Pancreas (tissue), 10 donors: Measurements from ENCODE around the gene CALD1. TPM values are rescaled to one million over a fixed set of nuclear protein-coding genes. Genes with fewer than 3 reads are reported as not detected.

Source experiments
- ATAC-seq, 4 donors: fragments of 200-7000 bp; cut with Tn5 transposase; one replicate each; pipeline versions ENCODE4 v1.8.0 to v1.9.1; 2020; ENCODE audit warnings: mild to moderate bottlenecking in 4 of 4, moderate library complexity in 4 of 4
- DNase-seq, 6 donors: peaks; one replicate each; pipeline ENCODE4 v3.0.0-alpha.2; 2020
- FAIRE-seq: peaks from 2 replicates; lab custom pipeline; 2012; peaks lifted over from hg19 to GRCh38; lab: Jason Lieb, UNC
- H3K27ac ChIP-seq, 4 donors: fragments of 200-600 bp; sonication (generic); 1 replicate in 3 of 4; 2 replicates in 1 of 4; pipeline versions ENCODE4 v1.5.0 to v1.8.0; 2020
- H3K27me3 ChIP-seq, 4 donors: fragments of 200-600 bp; one replicate each; pipeline ENCODE4 v1.8.0; 2021
- H3K36me3 ChIP-seq, 3 donors: fragments of 200-600 bp; sonication (generic) in 1 of 3; one replicate each; pipeline versions ENCODE4 v1.5.0 to v1.8.0; 2020 to 2021
- H3K4me1 ChIP-seq, 3 donors: fragments of 200-600 bp; one replicate each; pipeline ENCODE4 v1.8.0; 2021
- H3K4me3 ChIP-seq, 4 donors: fragments of 200-600 bp; sonication (generic) in 2 of 4; one replicate each; pipeline versions ENCODE4 v1.5.0 to v1.8.0; 2020 to 2021
- H3K9me3 ChIP-seq, 4 donors: fragments of 200-600 bp; one replicate each; pipeline ENCODE4 v1.8.0; 2021
- CTCF ChIP-seq, 4 donors: fragments of 200-600 bp; sonication (generic) in 3 of 4; IDR thresholded peaks; one replicate each; pipeline versions ENCODE4 v1.5.0 to v1.8.0; 2021; ENCODE audit warnings: antibody characterized with exemption in 4 of 4
- WGBS, 2 donors: extraction: QIAGEN DNeasy Blood & Tissue Kit; methylation state at CpG; one replicate each; pipeline ENCODE4 v1.1.7; 2013; 5-methylcytosine and 5-hydroxymethylcytosine counted together
- intact Hi-C, 3 donors: fragments of 100-400 bp; cut with DNase I; formaldehyde crosslinking; loops; one replicate each; pipeline versions ENCODE4 v1.11.1 to v1.14.2; 2022
- polyA plus RNA-seq, 2 donors: library from polyadenylated mRNA; stranded (reverse); fragments of 200-250 nt; gene quantifications; one replicate each; pipeline ENCODE4 v1.2.3, GENCODE V29; 2013
- total RNA-seq, 6 donors: library from RNA; stranded (reverse); fragmentation: NEBNext Ultra II Directional in 4 of 6; extraction: Animal tissue kit (Norgen Biotek cat#: 25700) in 4 of 6; gene quantifications; one replicate each; pipeline versions ENCODE4 v1.2.1 to v1.2.4, GENCODE V29; 2021 to 2023
- donor health status: healthy with polysubstance abuse.
- donor health status: DM: no; HTN: no; CAD: no; lungs with moderate emphysema.
- donor health status: DM: no; HTN: no; CAD: no.
- donor health status: control.
- donor health status: control.
- donor health status: Bipolar disorder and iron deficiency.
- donor health status: DM: yes; HTN: yes; CAD: no.
- donor health status: DM: no; HTN: no; CAD: no.
- donor health status: DM: no; HTN: no; CAD: no.
- donor health status: DM: yes; HTN: yes; CAD: no.

CALD1 gene
- total and polyA plus RNA-seq, 8 donors: 17.0 to 85.8 (median 33.2) TPM

- WGBS, 2 donors: 60 to 63% methylated on average over 3 of the region's 3 CpGs
Observed at GRCh38 chr7:134845461-134845860, 66.0 kb downstream of the CALD1 start.

GRCh38 chr7:134847851-134848588, 68.6 kb downstream of the CALD1 start:
- Histone ChIP-seq H3K27ac (no peak overlapping the region), H3K4me1 (peaks cover 7 to 9% (median 8%) of the 10 kb centered on the region in 3 donors), H3K27me3 (no peaks in the 10 kb centered on the region), H3K36me3 (no peaks in the 10 kb centered on the region), H3K4me3 (no peak overlapping the region), H3K9me3 (no peaks in the 10 kb centered on the region)
- DNase-seq (no peak), ATAC-seq (no peak), FAIRE-seq (no peak)
- TF ChIP-seq CTCF (IDR thresholded peaks at IDR 0.05): no peak
- intact Hi-C loops: no loop called here
- 83% methylated on average over 7 of the region's 7 CpGs for WGBS, 2 donors

More at GRCh38 chr7:134845461-134845860, 66.0 kb downstream of the CALD1 start:
- intact Hi-C loops: no loop called here
- H3K27ac ChIP-seq: no peak overlapping the region
- no peaks in the 10 kb centered on the region for H3K27me3 ChIP-seq
- H3K4me1 ChIP-seq: peaks cover 7 to 9% (median 8%) of the 10 kb centered on the region in 3 donors
- H3K36me3 ChIP-seq: no peaks in the 10 kb centered on the region
- peak in 1 of 4 donors; percentile 17 for TF ChIP-seq CTCF (IDR thresholded peaks at IDR 0.05)
- no peak overlapping the region for H3K4me3 ChIP-seq
- ATAC-seq: peak; percentile 66 to 89 (median 78)
- no peak for FAIRE-seq
- no peak for DNase-seq
- H3K9me3 ChIP-seq: no peaks in the 10 kb centered on the region

- WGBS, 2 donors: 61% methylated on average over 2 of the region's 2 CpGs
- intact Hi-C loops: no loop called here
- H3K4me3 ChIP-seq: no peak overlapping the region
- H3K36me3 ChIP-seq: no peaks in the 10 kb centered on the region
- no peak for DNase-seq
- ATAC-seq: no peak
- H3K27me3 ChIP-seq: no peaks in the 10 kb centered on the region
- FAIRE-seq: no peak
- no peak for TF ChIP-seq CTCF (IDR thresholded peaks at IDR 0.05)
- no peaks in the 10 kb centered on the region for H3K9me3 ChIP-seq
- H3K4me1 ChIP-seq: peaks cover 0 to 2% (median 0%) of the 10 kb centered on the region in 3 donors
- H3K27ac ChIP-seq: no peak overlapping the region
Observed at GRCh38 chr7:134850066-134850465, 70.6 kb downstream of the CALD1 start.

GRCh38 chr7:134851141-134851540, 71.7 kb downstream of the CALD1 start:
- Histone ChIP-seq H3K4me1 (peaks cover 0 to 4% (median 0%) of the 10 kb centered on the region in 3 donors), H3K9me3 (no peaks in the 10 kb centered on the region), H3K36me3 (no peaks in the 10 kb centered on the region), H3K27me3 (no peaks in the 10 kb centered on the region), H3K27ac (no peak overlapping the region), H3K4me3 (no peak overlapping the region)
- ATAC-seq (no peak), DNase-seq (no peak), FAIRE-seq (no peak)
- WGBS, 2 donors: 72 to 78% methylated on average over 3 of the region's 3 CpGs
- TF ChIP-seq CTCF (IDR thresholded peaks at IDR 0.05): no peak
- intact Hi-C loops: no loop called here

- H3K4me3 ChIP-seq: no peak overlapping the region
- 68 to 74% methylated on average over 2 of the region's 2 CpGs for WGBS, 2 donors
- H3K36me3 ChIP-seq: no peaks in the 10 kb centered on the region
- ATAC-seq (no peak), FAIRE-seq (no peak), DNase-seq (no peak)
- intact Hi-C loops: no loop called here
- H3K4me1 ChIP-seq: peaks cover 0 to 10% (median 0%) of the 10 kb centered on the region in 3 donors
- no peak for TF ChIP-seq CTCF (IDR thresholded peaks at IDR 0.05)
- H3K27ac ChIP-seq: no peak overlapping the region
- H3K9me3 ChIP-seq: no peaks in the 10 kb centered on the region
- no peaks in the 10 kb centered on the region for H3K27me3 ChIP-seq
Observed at GRCh38 chr7:134852625-134853024, 73.2 kb downstream of the CALD1 start.
